ENCODE data around the gene LAMA3.

LAMA3 gene

GRCh38 chr18:23816740-23817139 lies 127.5 kb downstream of the LAMA3 start:
- H3K4me2 ChIP-seq (ENCODE audit: low read depth, low read length, poor library complexity, severe bottlenecking) = no peak overlapping the region
- no peaks in the 10 kb centered on the region for H3K9me2 ChIP-seq (replicated peaks; ENCODE audit: low read depth, low read length)
- TF ChIP-seq EZH2phosphoT487 (IDR thresholded peaks at IDR 0.05; ENCODE audit: borderline replicate concordance) = no peak
- no peak for TF ChIP-seq CTCF (conservative IDR thresholded peaks at IDR 0.05; ENCODE audit: low read length)

DNA sequence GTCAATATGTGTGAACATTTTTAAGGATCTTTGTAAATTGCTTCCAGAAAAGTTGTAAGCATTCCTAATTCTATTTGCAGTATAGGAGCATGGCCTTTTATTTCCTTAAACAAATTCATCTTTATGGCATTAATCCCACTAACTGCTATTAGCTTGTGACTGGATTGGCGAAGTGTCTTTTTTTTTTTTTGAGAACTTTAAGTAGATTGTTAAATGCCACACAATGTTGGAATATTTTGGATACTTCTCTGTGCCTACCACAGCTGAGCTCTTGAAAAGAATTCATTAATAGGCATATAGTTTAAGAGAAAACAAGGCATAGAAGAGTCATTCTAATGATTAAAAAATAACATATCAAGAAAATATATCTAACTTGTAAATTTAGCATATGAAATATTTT lies 129.7 kb downstream of the LAMA3 start:
- no peaks in the 10 kb centered on the region for H3K36me3 ChIP-seq (ENCODE audit: insufficient read depth, low read length)
- TF ChIP-seq CTCF (conservative IDR thresholded peaks at IDR 0.05; ENCODE audit: low read length) (no peak), EZH2phosphoT487 (IDR thresholded peaks at IDR 0.05; ENCODE audit: borderline replicate concordance) (no peak)

More at GRCh38 chr18:23816740-23817139, 127.5 kb downstream of the LAMA3 start:
- Histone ChIP-seq H3K4me3 (ENCODE audit: low read length, poor library complexity, severe bottlenecking) (no peak overlapping the region), H3K79me2 (ENCODE audit: insufficient read depth, low read length) (no peaks in the 10 kb centered on the region), H2AFZ (ENCODE audit: low read length) (0 out of 2 replicates have a peak overlapping the region, but pooled peaks have one; percentile 45), H3K27me3 (ENCODE audit: insufficient read depth, low read length, poor library complexity, severe bottlenecking) (no peaks in the 10 kb centered on the region), H3K36me3 (ENCODE audit: insufficient read depth, low read length) (no peaks in the 10 kb centered on the region), H3K4me1 (ENCODE audit: insufficient read depth, low read length, poor library complexity, severe bottlenecking) (no peaks in the 10 kb centered on the region), H3K9me3 (ENCODE audit: insufficient read depth, low read depth, low read length) (no peaks in the 10 kb centered on the region), H3K9ac (ENCODE audit: low read depth, low read length, poor library complexity, severe bottlenecking) (no peak overlapping the region), H4K20me1 (ENCODE audit: insufficient read depth, low read length, poor library complexity, severe bottlenecking) (no peaks in the 10 kb centered on the region), H3F3A (ENCODE audit: low read depth) (no peaks in the 10 kb centered on the region)

DNA sequence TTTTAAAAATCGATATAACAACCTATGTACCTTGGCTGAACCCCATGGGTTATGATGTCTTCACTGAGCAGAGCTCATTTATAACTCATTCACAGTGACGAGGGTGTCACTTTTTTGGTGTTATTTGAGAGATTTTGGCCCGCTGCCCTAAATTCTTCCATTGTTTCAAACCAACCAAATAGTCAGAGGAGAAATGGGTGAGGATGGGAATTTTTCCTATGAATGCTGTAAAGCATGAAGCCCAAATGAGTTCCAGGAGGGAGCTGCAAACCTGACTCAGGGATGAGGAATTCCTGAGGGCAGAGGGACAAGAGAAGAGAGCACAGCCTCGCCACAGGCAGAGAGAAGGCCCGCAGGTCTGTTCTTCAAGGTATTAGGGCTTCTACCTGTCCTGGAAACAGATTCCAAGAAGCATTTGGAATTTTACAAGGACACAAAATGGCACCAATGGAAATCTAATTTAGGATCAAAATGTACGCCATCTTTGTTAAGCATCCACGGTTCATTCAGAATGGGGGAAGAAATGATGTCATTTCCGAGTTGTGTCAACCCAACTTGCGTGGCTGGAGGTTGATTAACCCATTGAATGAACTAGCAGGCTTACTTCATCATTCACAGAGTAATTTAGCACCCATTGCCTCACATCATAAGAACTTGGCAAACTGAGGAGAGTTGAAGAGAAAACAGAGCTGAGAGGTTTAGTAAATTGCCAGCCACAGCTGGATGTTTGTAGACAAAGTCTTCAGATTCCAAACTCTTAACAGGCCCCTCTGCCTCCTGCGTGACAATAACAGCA lies 133.5 kb downstream of the LAMA3 start:
- no peak overlapping the region for H3K9ac ChIP-seq (ENCODE audit: low read depth, low read length, poor library complexity, severe bottlenecking)
- H3K9me2 ChIP-seq (replicated peaks; ENCODE audit: low read depth, low read length) = no peaks in the 10 kb centered on the region
- TF ChIP-seq CTCF (conservative IDR thresholded peaks at IDR 0.05; ENCODE audit: low read length) (no peak), EZH2phosphoT487 (IDR thresholded peaks at IDR 0.05; ENCODE audit: borderline replicate concordance) (no peak)
- H3K4me3 ChIP-seq (ENCODE audit: low read length, poor library complexity, severe bottlenecking) = no peak overlapping the region
- no peak overlapping the region for H3K4me2 ChIP-seq (ENCODE audit: low read depth, low read length, poor library complexity, severe bottlenecking)
- H3F3A ChIP-seq (ENCODE audit: low read depth) = no peaks in the 10 kb centered on the region
- H3K27me3 ChIP-seq (ENCODE audit: insufficient read depth, low read length, poor library complexity, severe bottlenecking) = no peaks in the 10 kb centered on the region
- H3K9me3 ChIP-seq (ENCODE audit: insufficient read depth, low read depth, low read length) = no peaks in the 10 kb centered on the region
- no peak overlapping the region for H2AFZ ChIP-seq (ENCODE audit: low read length)
- no peaks in the 10 kb centered on the region for H3K36me3 ChIP-seq (ENCODE audit: insufficient read depth, low read length)
- no peaks in the 10 kb centered on the region for H4K20me1 ChIP-seq (ENCODE audit: insufficient read depth, low read length, poor library complexity, severe bottlenecking)
- H3K4me1 ChIP-seq (ENCODE audit: insufficient read depth, low read length, poor library complexity, severe bottlenecking) = peaks cover 35% of the 10 kb centered on the region
- no peaks in the 10 kb centered on the region for H3K79me2 ChIP-seq (ENCODE audit: insufficient read depth, low read length)

More for the DNA sequence above, 129.7 kb downstream of the LAMA3 start:
- Histone ChIP-seq H3K4me2 (ENCODE audit: low read depth, low read length, poor library complexity, severe bottlenecking) (no peak overlapping the region), H4K20me1 (ENCODE audit: insufficient read depth, low read length, poor library complexity, severe bottlenecking) (no peaks in the 10 kb centered on the region), H3K4me3 (ENCODE audit: low read length, poor library complexity, severe bottlenecking) (no peak overlapping the region), H3K9ac (ENCODE audit: low read depth, low read length, poor library complexity, severe bottlenecking) (no peak overlapping the region), H3K79me2 (ENCODE audit: insufficient read depth, low read length) (no peaks in the 10 kb centered on the region), H3K4me1 (ENCODE audit: insufficient read depth, low read length, poor library complexity, severe bottlenecking) (no peaks in the 10 kb centered on the region), H3K9me2 (replicated peaks; ENCODE audit: low read depth, low read length) (no peaks in the 10 kb centered on the region), H3F3A (ENCODE audit: low read depth) (no peaks in the 10 kb centered on the region), H3K9me3 (ENCODE audit: insufficient read depth, low read depth, low read length) (no peaks in the 10 kb centered on the region), H2AFZ (ENCODE audit: low read length) (no peak overlapping the region), H3K27me3 (ENCODE audit: insufficient read depth, low read length, poor library complexity, severe bottlenecking) (no peaks in the 10 kb centered on the region)

Data from Loucy (cell line).